Stimulated activated naive CD4-positive, alpha-beta T cell (primary cell): ENCODE data around the gene RPH3AL.
"Not testable (repeated sequence)": the region's sequence is repeated elsewhere in the genome, so short reads cannot be mapped to it uniquely, and the experiment has no call there.

Source experiments
- DNase-seq, 6 experiments: peaks; one replicate each; lab custom pipeline; 2025; lab: John Stamatoyannopoulos, UW

RPH3AL gene

DNA sequence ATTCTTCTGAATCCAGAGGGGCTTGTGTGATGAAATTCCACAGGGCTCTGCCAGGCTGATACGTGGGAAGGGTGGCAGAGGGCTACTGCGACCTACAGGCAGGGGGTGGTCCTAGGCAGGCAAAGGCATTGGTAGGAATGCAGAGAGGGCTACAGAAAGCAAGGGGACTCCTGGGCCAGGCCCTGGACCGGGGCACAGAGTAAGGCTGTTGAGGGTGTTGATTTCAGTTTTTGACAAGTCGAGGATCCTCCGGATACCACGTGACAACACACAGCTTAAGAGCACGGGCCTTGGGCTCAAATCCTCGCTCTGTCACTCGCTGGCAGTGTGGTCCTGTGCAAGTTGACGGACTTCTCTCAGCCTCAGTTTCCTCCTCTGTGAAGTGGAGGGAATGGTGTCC, 152.0 kb downstream of the RPH3AL start:
- no peak for DNase-seq

DNA sequence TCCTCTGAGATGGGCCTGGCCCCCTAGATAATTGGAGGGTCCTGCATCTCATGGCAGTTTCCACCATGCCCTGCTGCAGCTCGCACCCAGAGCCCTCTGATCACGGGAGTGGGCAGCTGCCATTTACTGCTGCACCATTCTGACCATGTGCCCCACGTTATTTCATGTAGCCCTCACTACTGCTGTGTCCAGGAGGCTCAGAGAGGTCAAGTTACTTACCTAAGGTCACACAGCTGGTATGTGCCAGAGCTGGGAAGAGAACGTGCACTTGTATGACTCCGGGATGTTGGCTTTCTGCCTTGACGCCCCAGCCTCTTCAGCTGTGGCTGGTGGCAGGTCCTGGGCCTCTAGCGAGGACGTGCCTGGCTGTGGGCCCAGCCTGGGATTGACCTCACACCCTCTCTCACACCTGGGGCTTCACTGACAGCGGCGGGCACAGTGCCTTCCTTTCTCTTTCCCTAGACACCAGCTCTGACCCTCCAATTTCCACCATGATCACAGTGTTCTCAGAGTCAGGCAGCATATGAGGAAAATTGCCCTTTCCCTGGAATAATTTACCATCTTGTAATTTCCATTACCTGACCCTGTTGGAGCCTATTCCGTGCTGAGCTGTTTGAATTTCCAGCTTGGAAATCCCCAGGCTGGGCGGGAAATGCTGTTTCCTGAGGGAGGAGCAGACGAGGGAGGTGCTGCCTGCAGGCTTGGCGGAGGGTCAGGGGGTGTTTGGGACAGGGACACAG, 152.6 kb downstream of the RPH3AL start:
- DNase-seq: no peak

- no peak for DNase-seq
Observed at GRCh38 chr17:199191-199604, 153.4 kb downstream of the RPH3AL start.

- DNase-seq: not testable (repeated sequence)
Observed at GRCh38 chr17:198225-198624, 154.4 kb downstream of the RPH3AL start.

DNA sequence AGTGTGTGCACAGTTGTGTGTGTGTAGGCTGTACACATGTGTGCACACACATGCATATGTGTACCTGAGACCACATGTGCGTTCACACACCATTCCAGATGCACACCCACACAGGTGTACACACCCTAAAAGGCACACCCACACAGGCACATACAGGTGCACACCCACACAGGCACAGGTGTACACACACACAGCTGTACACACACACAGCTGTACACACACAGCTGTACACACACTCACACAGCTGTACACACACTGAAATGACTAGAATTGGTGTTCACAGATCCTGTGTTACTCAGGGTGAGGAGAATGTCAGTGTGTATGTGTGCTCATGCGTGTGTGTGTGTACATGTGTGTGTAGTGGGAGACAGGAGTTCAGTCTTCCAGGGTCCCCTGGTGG, 155.3 kb downstream of the RPH3AL start:
- no peak for DNase-seq

GRCh38 chr17:194828-195602, 157.6 kb downstream of the RPH3AL start:
- no peak for DNase-seq

- no peak for DNase-seq
Observed at GRCh38 chr17:193841-194806, 158.5 kb downstream of the RPH3AL start.

GRCh38 chr17:193426-193810, 159.2 kb downstream of the RPH3AL start:
- DNase-seq: no peak

- DNase-seq: no peak
Observed at GRCh38 chr17:192666-193425, 159.8 kb downstream of the RPH3AL start.

- DNase-seq: no peak
Observed at GRCh38 chr17:189444-189843, 163.2 kb downstream of the RPH3AL start.

DNA sequence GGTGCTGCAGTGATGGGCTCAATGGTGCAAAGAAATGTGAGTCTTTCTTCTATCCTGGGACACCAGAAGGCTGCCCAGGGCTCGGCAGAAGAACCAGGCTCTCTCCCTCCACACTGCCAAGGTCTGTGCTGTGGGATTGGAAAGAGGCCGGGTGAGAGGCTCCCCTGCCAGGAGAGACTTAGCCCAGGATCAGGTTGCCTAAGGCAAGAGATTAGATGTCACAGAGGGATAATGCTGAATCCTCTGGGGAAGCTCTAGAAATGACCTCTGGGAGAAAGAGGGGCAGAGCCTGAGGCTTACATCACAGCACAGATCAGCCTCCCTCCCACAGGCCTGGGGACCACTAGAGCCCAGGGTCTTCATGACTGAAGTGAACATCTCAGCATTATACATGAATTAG, 165.5 kb downstream of the RPH3AL start:
- no peak for DNase-seq

DNA sequence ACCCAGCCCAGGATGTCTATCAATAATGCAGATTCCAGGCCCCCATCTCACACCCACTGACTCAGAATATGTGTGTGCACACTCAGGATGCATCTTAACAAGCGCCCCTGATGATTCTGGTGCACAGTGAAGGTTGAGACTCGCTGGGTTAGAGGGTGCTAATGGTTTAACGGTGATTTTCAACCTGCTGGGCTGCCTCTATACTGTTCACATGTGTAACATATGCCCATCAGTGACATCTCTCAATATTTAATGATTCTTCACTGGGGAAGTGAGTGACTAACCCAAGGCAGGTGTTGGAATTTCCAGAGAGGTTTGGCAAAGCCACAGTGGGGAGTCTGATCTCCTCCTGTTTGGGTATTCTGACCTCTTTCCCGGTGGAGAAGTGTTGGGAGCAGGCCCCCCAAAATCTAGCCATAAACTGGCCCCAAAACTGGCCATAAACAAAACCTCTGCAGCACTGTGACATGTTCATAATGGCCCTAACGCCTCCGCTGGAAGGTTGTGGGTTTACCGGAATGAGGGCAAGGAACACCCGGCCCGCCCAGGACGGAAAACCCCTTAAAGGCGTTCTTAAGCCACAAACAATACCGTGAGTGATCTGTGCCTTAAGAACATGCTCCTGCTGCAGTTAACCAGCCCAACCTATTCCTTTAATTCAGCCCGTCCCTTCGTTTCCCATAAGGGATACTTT, 167.0 kb downstream of the RPH3AL start:
- no peak for DNase-seq

DNA sequence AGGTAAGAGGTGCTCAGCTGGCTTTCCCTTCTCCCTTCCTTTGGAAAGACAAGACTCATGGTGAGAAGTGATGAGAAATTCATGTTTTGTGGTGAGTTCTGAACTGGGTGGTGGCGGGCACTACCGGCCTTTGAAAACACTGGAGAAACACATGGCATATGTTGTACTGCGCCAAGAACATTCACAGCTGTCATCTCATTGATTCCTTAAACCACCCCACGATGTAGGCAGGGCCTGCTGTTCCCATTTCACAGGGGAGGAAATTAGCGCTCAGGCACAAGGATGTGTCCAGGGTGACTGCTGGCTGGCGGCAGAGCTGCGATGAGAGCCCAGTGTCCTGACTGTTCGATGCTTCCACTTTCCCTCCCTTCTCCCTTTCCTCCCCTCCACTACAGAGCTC, 169.6 kb downstream of the RPH3AL start:
- DNase-seq: no peak

GRCh38 chr17:182050-182751, 170.4 kb downstream of the RPH3AL start:
- no peak for DNase-seq

DNA sequence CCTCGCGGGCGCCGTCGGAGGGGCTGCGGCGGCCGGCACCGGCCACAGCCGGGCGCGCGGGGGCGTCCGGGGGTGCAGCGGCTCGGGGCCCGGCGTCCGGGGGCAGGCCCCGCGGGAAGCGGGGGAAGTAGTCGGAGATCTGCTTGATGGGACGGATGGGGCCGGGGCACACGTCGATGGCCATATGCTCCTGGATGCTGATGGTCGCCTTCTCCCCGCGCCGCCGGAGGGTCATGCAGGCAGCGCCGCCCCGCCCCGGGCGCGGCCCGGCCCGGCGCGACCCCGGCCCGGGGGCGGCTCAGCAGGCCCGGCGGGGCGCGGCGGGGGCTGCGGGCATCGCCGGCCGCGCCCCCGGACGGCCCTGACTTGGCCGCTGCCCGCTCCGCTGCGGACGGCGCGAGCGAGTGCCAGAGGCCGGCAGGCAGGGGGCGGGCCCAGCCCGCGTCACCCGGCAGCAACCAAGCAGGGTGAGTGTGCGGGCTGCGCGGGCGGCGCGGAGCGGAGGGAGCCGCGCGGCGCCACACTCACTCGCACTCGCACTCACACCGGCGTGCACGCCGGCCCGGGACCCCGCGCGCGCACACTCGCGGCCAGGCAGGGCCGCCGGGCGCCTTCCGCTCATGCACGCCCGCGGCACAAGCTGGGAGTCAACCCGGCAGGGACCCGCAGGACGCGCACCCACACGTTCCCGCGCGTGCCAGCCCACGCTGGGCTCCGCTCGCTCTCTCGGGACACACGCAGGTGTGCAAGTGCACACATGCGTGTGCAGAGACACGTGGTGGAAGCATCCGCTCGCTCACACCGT, 171.2 kb downstream of the RPH3AL start, which contains the start of gene DOC2B:
DOC2B (minus strand) TSS at position 406 of the 805 bp plus-strand sequence; CDS start at position 235, 171 bp downstream.
- no peak for DNase-seq

DNA sequence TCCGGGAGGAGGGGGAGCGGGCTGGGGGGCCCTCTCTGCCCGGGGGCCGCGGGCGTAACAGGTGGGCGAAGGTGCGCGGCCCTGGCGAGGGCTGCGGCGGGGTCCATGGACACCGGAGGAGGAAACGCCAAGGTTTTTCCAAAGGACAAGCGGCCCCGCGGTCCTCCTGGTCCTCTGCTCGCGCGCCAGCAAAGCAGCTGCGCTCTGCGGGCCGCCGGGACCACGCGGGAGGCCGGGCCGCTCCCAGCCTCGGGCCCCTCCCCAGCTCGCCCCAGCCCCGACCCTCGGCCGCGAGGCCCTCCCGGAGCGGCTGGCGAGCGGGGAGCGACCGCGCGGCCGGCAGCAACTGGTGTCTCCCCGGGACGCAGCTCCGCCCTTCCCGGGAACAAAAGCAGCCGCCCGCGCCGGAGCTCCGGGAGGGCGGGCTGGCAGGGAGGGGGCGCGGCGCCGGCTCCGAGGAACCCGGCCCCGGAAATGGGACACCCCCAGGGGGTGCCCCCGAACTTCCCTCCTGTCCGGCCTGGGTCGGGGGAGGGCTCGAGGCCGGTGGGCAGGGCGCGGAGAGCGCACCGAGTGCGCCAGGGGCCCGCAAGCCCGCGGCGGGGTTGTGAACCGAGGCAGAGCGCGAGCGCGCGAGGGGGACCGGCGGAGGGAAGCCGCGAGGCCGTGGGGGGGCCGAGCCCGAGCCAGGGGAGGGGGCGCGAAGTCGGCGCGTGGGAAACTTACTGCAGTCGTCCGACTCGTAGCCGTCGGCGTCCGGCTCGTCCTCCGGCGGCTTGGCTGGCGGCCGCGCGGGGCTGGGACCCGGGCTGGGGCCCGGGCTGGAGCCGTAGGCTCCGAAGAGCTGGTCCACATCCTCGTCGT, 172.0 kb downstream of the RPH3AL start:
- DNase-seq: no peak

DNA sequence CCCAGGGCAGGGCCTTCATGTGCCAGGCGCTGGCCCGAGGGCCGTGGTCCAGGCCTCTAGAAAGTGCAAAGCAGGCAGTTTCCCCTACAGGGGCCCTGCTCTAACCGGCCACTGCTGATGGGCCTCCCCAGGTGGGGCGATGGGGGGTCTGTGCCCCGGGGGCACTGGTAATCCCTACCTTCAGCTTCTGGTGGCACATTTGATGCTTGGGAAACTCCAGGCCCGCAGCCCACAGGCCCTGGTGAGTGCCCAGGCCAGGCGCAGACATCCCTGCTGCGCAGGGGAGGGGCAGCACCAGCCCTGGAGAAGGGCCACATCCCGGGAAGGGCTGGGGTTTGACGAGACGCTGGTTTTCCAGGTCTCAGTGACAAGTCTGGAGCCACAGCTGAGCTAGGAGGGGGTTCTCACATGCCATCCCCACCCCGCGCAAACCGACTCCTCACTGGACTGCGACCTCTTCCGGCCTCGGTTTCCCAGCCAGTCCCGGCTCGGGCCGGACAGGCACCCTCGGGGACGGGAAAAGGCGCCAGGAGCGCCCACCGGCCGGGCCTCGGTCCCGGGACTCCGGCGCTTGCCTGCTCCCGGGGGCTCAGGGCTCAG, 172.7 kb downstream of the RPH3AL start:
- no peak for DNase-seq

DNA sequence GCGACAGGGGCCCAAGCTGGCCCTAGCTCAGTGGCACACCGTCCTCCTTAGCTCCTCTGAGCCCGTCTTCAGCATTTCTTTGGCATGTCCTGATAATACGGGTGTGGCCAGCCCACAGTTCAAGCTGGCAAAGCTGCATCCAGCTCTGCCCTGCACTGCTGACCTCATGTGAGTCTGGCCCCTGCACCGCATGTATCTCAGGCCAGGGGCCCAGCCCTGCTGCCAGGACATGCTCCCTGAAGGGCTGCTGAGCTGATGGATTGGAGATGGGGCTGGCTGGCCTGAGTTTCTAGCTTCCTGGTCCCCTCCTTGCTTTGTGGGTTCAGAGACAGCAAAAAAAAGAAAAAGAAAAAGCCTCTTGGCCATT, 173.6 kb downstream of the RPH3AL start:
- no peak for DNase-seq
